ENCODE results near the gene DNAJC7. TPM values are rescaled to one million over a fixed set of nuclear protein-coding genes. Genes with fewer than 3 reads are reported as not detected.

Gene DNAJC7
- total RNA-seq, 2 experiments from 2014 or later, result 86.6 to 94.8 TPM

- Mint-ChIP-seq H3K9me3 (ENCODE audit: low read depth) (no peaks in the 10 kb centered on the region), H3K4me1 (peaks cover 9% of the 10 kb centered on the region), H3K4me3 (no peak overlapping the region), H3K27ac (no peak overlapping the region), H3K27me3 (no peaks in the 10 kb centered on the region), H3K36me3 (ENCODE audit: low read depth) (peaks cover 41% of the 10 kb centered on the region)
- no peak for DNase-seq
- CTCF ChIA-PET, result no interaction called here
- no peak for ATAC-seq
- POLR2A ChIA-PET, result interaction anchor here (0.6 kb wide), 1 partner anchor 75 kb away, joined by 4 read pairs; no protein-coding TSS in a partner anchor
- intact Hi-C loops (cut with DNase I, micrococcal nuclease), result no loop called here
These were observed 42.6 kb downstream of the DNAJC7 start for GRCh38 chr17:41974658-41975057.

- CTCF ChIA-PET, result no interaction called here
- Mint-ChIP-seq H3K4me3 (no peak overlapping the region), H3K36me3 (ENCODE audit: low read depth) (peaks cover 48% of the 10 kb centered on the region), H3K4me1 (peaks cover 12% of the 10 kb centered on the region), H3K9me3 (ENCODE audit: low read depth) (no peaks in the 10 kb centered on the region), H3K27ac (no peak overlapping the region), H3K27me3 (no peaks in the 10 kb centered on the region)
- ATAC-seq (no peak), DNase-seq (no peak)
- POLR2A ChIA-PET, result no interaction called here
- intact Hi-C loops (cut with DNase I, micrococcal nuclease), result no loop called here
These were observed 43.2 kb downstream of the DNAJC7 start for GRCh38 chr17:41974031-41974430.

- Mint-ChIP-seq H3K9me3 (ENCODE audit: low read depth) (no peaks in the 10 kb centered on the region), H3K27me3 (no peaks in the 10 kb centered on the region), H3K27ac (no peak overlapping the region), H3K4me3 (no peak overlapping the region), H3K4me1 (peaks cover 14% of the 10 kb centered on the region), H3K36me3 (ENCODE audit: low read depth) (peaks cover 49% of the 10 kb centered on the region)
- ChIA-PET POLR2A (interaction anchor here (1.5 kb wide), 1 partner anchor 14 kb away, joined by 4 read pairs; no protein-coding TSS in a partner anchor), CTCF (no interaction called here)
- intact Hi-C loops (cut with DNase I, micrococcal nuclease), result no loop called here
- DNase-seq, result no peak
- ATAC-seq, result no peak
These were observed 43.8 kb downstream of the DNAJC7 start for GRCh38 chr17:41973408-41973811.

GRCh38 chr17:41972571-41973407 is 44.5 kb downstream of the DNAJC7 start:
- intact Hi-C loops (cut with DNase I, micrococcal nuclease), result no loop called here

GRCh38 chr17:41971721-41972523 is 45.3 kb downstream of the DNAJC7 start:
- Mint-ChIP-seq H3K4me1 (peaks cover 26% of the 10 kb centered on the region), H3K27ac (no peak overlapping the region), H3K4me3 (no peak overlapping the region), H3K36me3 (ENCODE audit: low read depth) (peaks cover 51% of the 10 kb centered on the region), H3K27me3 (no peaks in the 10 kb centered on the region), H3K9me3 (ENCODE audit: low read depth) (no peaks in the 10 kb centered on the region)
- POLR2A ChIA-PET, result interaction anchor here (0.6 to 1.5 kb wide), 3 partner anchors 16 to 153 kb away, joined by 3 to 5 read pairs (median 4); partner anchors contain the start of gene ODAD4
- ATAC-seq, result no peak
- no peak for DNase-seq
- intact Hi-C loops (cut with DNase I, micrococcal nuclease), result no loop called here
- CTCF ChIA-PET, result interaction anchor here (0.6 to 1.5 kb wide), 4 partner anchors 8 to 62 kb away, joined by 3 to 4 read pairs (median 4); no protein-coding TSS in a partner anchor

More at GRCh38 chr17:41972571-41973407, 44.5 kb downstream of the DNAJC7 start:
- POLR2A ChIA-PET, result interaction anchor here (0.9 to 1.5 kb wide), 2 partner anchors 15 to 42 kb away, joined by 3 to 4 read pairs; partner anchors contain the start of gene ODAD4
- no peak overlapping the region for H3K4me3 Mint-ChIP-seq
- DNase-seq (no peak), ATAC-seq (no peak)
- H3K9me3 Mint-ChIP-seq (ENCODE audit: low read depth), result no peaks in the 10 kb centered on the region
- peaks cover 19% of the 10 kb centered on the region for H3K4me1 Mint-ChIP-seq
- H3K27me3 Mint-ChIP-seq, result no peaks in the 10 kb centered on the region
- CTCF ChIA-PET, result interaction anchor here (0.6 to 1.5 kb wide), 4 partner anchors 7 to 205 kb away, joined by 3 to 4 read pairs (median 4); no protein-coding TSS in a partner anchor
- H3K36me3 Mint-ChIP-seq (ENCODE audit: low read depth), result peaks cover 53% of the 10 kb centered on the region
- H3K27ac Mint-ChIP-seq, result no peak overlapping the region

- no peak for DNase-seq
- POLR2A ChIA-PET, result no interaction called here
- Mint-ChIP-seq H3K9me3 (ENCODE audit: low read depth) (no peaks in the 10 kb centered on the region), H3K36me3 (ENCODE audit: low read depth) (peaks cover 43% of the 10 kb centered on the region), H3K27ac (peak overlapping the region; percentile 48), H3K27me3 (no peaks in the 10 kb centered on the region), H3K4me1 (peaks cover 27% of the 10 kb centered on the region), H3K4me3 (no peak overlapping the region)
- no peak for ATAC-seq
- CTCF ChIA-PET, result interaction anchor here (1.3 kb wide), 1 partner anchor 49 kb away, joined by 3 read pairs; the partner anchor contains the start of gene NKIRAS2
- intact Hi-C loops (cut with DNase I, micrococcal nuclease), result no loop called here
These were observed 46.3 kb downstream of the DNAJC7 start for GRCh38 chr17:41970901-41971331.

GRCh38 chr17:41968676-41969075 is 48.6 kb downstream of the DNAJC7 start:
- intact Hi-C loops (cut with DNase I, micrococcal nuclease), result loop anchor here (5.0 kb wide), 3 partner anchors 36 to 1014 kb away; partner anchors contain the start of genes ODAD4 (in 1 of the 2), PTGES3L (in 1 of the 2) and RUNDC1 (in 1 of the 2)
- H3K9me3 Mint-ChIP-seq (ENCODE audit: low read depth), result no peaks in the 10 kb centered on the region
- DNase-seq (no peak), ATAC-seq (no peak)
- peaks cover 39% of the 10 kb centered on the region for H3K4me1 Mint-ChIP-seq
- POLR2A ChIA-PET, result interaction anchor here (1.4 to 1.8 kb wide), 2 partner anchors 19 to 38 kb away, joined by 3 to 4 read pairs; partner anchors contain the start of gene ODAD4
- H3K36me3 Mint-ChIP-seq (ENCODE audit: low read depth), result peaks cover 36% of the 10 kb centered on the region
- H3K4me3 Mint-ChIP-seq, result no peak overlapping the region
- peak overlapping the region; percentile 49 for H3K27ac Mint-ChIP-seq
- H3K27me3 Mint-ChIP-seq, result no peaks in the 10 kb centered on the region
- CTCF ChIA-PET, result interaction anchor here (0.7 to 1.7 kb wide), 2 partner anchors 104 to 135 kb away, joined by 3 to 4 read pairs; partner anchors contain the start of gene KLHL11

GRCh38 chr17:41967921-41968578 is 49.2 kb downstream of the DNAJC7 start:
- Mint-ChIP-seq H3K36me3 (ENCODE audit: low read depth) (peaks cover 30% of the 10 kb centered on the region), H3K27me3 (no peaks in the 10 kb centered on the region), H3K27ac (peak overlapping the region; percentile 49), H3K4me3 (peak overlapping the region; percentile 79), H3K4me1 (peaks cover 39% of the 10 kb centered on the region), H3K9me3 (ENCODE audit: low read depth) (no peaks in the 10 kb centered on the region)
- CTCF ChIA-PET, result interaction anchor here (1.7 kb wide), 1 partner anchor 103 kb away, joined by 4 read pairs; the partner anchor contains the start of gene KLHL11
- ATAC-seq (no peak), DNase-seq (no peak)
- POLR2A ChIA-PET, result interaction anchor here (0.6 to 2.2 kb wide), 5 partner anchors 9 to 219 kb away, joined by 3 to 23 read pairs (median 5); partner anchors contain the start of genes DNAJC7 and ODAD4
- intact Hi-C loops (cut with DNase I, micrococcal nuclease), result loop anchor here (2.0 to 5.0 kb wide), 4 partner anchors 36 to 1014 kb away; partner anchors contain the start of genes ODAD4 (in 1 of the 2), PTGES3L (in 1 of the 2), RUNDC1 (in 1 of the 2) and STAT3 (in 1 of the 2)

- no peaks in the 10 kb centered on the region for H3K27me3 Mint-ChIP-seq
- peak; percentile 66 for DNase-seq
- no peaks in the 10 kb centered on the region for H3K9me3 Mint-ChIP-seq (ENCODE audit: low read depth)
- POLR2A ChIA-PET, result interaction anchor here (0.6 to 2.2 kb wide), 6 partner anchors 10 to 145 kb away, joined by 3 to 23 read pairs (median 4); partner anchors contain the start of gene DNAJC7
- intact Hi-C loops (cut with DNase I, micrococcal nuclease), result loop anchor here (2.0 to 5.0 kb wide), 4 partner anchors 35 to 1015 kb away; partner anchors contain the start of genes ODAD4 (in 1 of the 2), PTGES3L (in 1 of the 2), RUNDC1 (in 1 of the 2) and STAT3 (in 1 of the 2)
- H3K36me3 Mint-ChIP-seq (ENCODE audit: low read depth), result peaks cover 26% of the 10 kb centered on the region
- peaks cover 36% of the 10 kb centered on the region for H3K4me1 Mint-ChIP-seq
- CTCF ChIA-PET, result interaction anchor here (0.9 to 3.0 kb wide), 3 partner anchors 31 to 145 kb away, joined by 3 to 12 read pairs (median 4); partner anchors contain the start of gene DHX58
- H3K27ac Mint-ChIP-seq, result peak overlapping the region; percentile 82
- peak; percentile 17 for ATAC-seq
- H3K4me3 Mint-ChIP-seq, result peak overlapping the region; percentile 79
These were observed 49.9 kb downstream of the DNAJC7 start for GRCh38 chr17:41967141-41967920.

Data from activated CD4-positive, alpha-beta T cell treated with anti-CD3 and anti-CD28 coated beads for 36 hours (primary cell).